CD8-positive, alpha-beta memory T cell (primary cell): Measurements from ENCODE around the gene TBCD. TPM values are rescaled to one million over a fixed set of nuclear protein-coding genes. Genes with fewer than 3 reads are reported as not detected.

Experiments used
- CTCF ChIA-PET: fragments of 350-600 bp; sonication (Branson Sonifier 250); formaldehyde crosslinking; loops from one replicate; lab custom pipeline; 2021; ENCODE audit warnings: antibody characterized with exemption; lab: Charles Lee
- POLR2A ChIA-PET: fragments of 350-600 bp; sonication (Branson Sonifier 250); formaldehyde crosslinking; loops from one replicate; lab custom pipeline; 2021; ENCODE audit warnings: antibody characterized with exemption; lab: Charles Lee
- DNase-seq, 5 donors: peaks; one replicate each; pipeline versions ENCODE4 v3.0.0 to v3.0.0-alpha.2; 2020 to 2022; ENCODE audit warnings: mixed read lengths in 1 of 5
- H3K27ac ChIP-seq: one replicate; pipeline ENCODE4 v1.7.0; 2013; ENCODE audit warnings: low read depth, mild to moderate bottlenecking, low read length, moderate library complexity
- H3K27me3 ChIP-seq: 2 replicates; pipeline ENCODE4 v1.7.0; 2013; ENCODE audit warnings: low read length, mild to moderate bottlenecking; ENCODE audit not compliant: insufficient read depth, poor library complexity, severe bottlenecking
- H3K36me3 ChIP-seq: 2 replicates; pipeline ENCODE4 v1.7.0; 2013; ENCODE audit warnings: mild to moderate bottlenecking, low read length, moderate library complexity; ENCODE audit not compliant: insufficient read depth
- H3K4me1 ChIP-seq: 2 replicates; pipeline ENCODE4 v1.7.0; 2013; ENCODE audit warnings: mild to moderate bottlenecking, low read length, moderate library complexity; ENCODE audit not compliant: insufficient read depth
- H3K4me3 ChIP-seq: 2 replicates; pipeline ENCODE4 v1.7.0; 2013; ENCODE audit warnings: mild to moderate bottlenecking, low read length
- H3K9me3 ChIP-seq: 2 replicates; pipeline ENCODE4 v1.7.0; 2013; ENCODE audit warnings: mild to moderate bottlenecking, low read length
- H3K27ac Mint-ChIP-seq, 8 donors: one replicate each; pipeline ENCODE4 v1.8.0; 2020 to 2021; ENCODE audit warnings: mixed read lengths in 8 of 8, mild to moderate bottlenecking in 6 of 8, inconsistent platforms in 3 of 8, moderate library complexity in 3 of 8
- H3K27me3 Mint-ChIP-seq, 2 donors: one replicate each; pipeline ENCODE4 v1.8.0; 2020 to 2021; ENCODE audit warnings: mixed read lengths in 2 of 2, mild to moderate bottlenecking in 1 of 2, moderate library complexity in 1 of 2
- H3K36me3 Mint-ChIP-seq, 3 donors: one replicate each; pipeline ENCODE4 v1.8.0; 2020 to 2021; ENCODE audit warnings: mixed read lengths in 3 of 3, inconsistent platforms in 1 of 3, mild to moderate bottlenecking in 1 of 3
- H3K4me1 Mint-ChIP-seq, 3 donors: one replicate each; pipeline ENCODE4 v1.8.0; 2020 to 2021; ENCODE audit warnings: mixed read lengths in 3 of 3, inconsistent platforms in 1 of 3, mild to moderate bottlenecking in 1 of 3
- H3K4me3 Mint-ChIP-seq, 7 donors: one replicate each; pipeline ENCODE4 v1.8.0; 2020 to 2021; ENCODE audit warnings: mixed read lengths in 7 of 7, mild to moderate bottlenecking in 6 of 7, moderate library complexity in 4 of 7, inconsistent platforms in 2 of 7
- H3K9me3 Mint-ChIP-seq, 5 donors: one replicate each; pipeline ENCODE4 v1.8.0; 2020 to 2022; ENCODE audit warnings: mixed read lengths in 5 of 5, mild to moderate bottlenecking in 3 of 5, moderate library complexity in 2 of 5, inconsistent platforms in 1 of 5
- polyA plus RNA-seq: library from polyadenylated mRNA; unstranded; fragments of 300-500 nt; fragmentation: Illumina TruSeq; gene quantifications from one replicate; pipeline ENCODE4 v1.2.3, GENCODE V29; 2021
- total RNA-seq, 2 experiments: library from RNA; stranded (reverse); gene quantifications; one replicate each; pipeline ENCODE4 v1.2.3, GENCODE V29; 2021

TBCD gene
- total and polyA plus RNA-seq, 3 experiments from 2014 or later = 79.1 to 130 (median 83.7) TPM

DNA sequence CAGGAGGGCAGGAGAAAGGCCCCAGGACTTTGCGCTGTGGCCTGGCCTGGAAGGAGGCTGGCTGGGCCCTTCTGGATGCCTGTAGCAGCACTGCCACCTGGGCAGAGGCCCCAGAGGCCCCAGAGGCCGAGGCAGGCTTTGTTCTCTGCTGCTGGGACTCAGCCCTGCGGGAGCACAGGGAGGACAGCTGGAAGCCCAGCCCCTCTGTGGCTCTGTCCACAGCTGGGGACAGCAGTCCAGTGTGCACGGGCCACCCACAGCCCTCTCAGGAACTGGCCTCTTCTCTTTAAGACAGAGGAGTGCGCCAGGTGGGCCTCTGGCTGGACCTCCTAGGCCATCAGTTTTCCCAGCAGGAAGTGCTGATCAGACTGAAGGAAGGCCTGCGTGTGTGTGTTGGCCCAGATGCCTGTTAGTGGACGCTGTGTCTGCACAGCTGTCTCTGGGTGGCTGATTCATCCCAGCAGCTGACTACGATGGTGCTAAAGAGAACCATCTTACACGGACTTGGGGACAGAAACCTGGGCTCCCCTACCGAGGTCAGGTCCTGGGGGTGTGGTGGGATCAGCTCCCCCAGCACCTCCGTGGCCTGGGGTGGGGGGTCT, 114.8 kb downstream of the TBCD start:
- Mint-ChIP-seq H3K27me3 (no peaks in the 10 kb centered on the region), H3K27ac (peak overlapping the region in 7 of 8 donors; percentile 17 to 93 (median 70)), H3K4me1 (peaks cover 46 to 69% (median 63%) of the 10 kb centered on the region in 3 donors), H3K9me3 (no peaks in the 10 kb centered on the region), H3K36me3 (peaks cover 0 to 22% (median 3%) of the 10 kb centered on the region in 3 donors), H3K4me3 (peak overlapping the region in 1 of 7 donors; percentile 70)
- Histone ChIP-seq H3K4me1 (peaks cover 60% of the 10 kb centered on the region), H3K36me3 (peaks cover 12% of the 10 kb centered on the region), H3K4me3 (no peak overlapping the region), H3K27ac (peak overlapping the region; percentile 2), H3K27me3 (no peaks in the 10 kb centered on the region), H3K9me3 (no peaks in the 10 kb centered on the region)
- ChIA-PET POLR2A (no interaction called here), CTCF (interaction anchor here (1.4 kb wide), 1 partner anchor 85 kb away, joined by 4 read pairs; no protein-coding TSS in a partner anchor)
- no peak for DNase-seq

DNA sequence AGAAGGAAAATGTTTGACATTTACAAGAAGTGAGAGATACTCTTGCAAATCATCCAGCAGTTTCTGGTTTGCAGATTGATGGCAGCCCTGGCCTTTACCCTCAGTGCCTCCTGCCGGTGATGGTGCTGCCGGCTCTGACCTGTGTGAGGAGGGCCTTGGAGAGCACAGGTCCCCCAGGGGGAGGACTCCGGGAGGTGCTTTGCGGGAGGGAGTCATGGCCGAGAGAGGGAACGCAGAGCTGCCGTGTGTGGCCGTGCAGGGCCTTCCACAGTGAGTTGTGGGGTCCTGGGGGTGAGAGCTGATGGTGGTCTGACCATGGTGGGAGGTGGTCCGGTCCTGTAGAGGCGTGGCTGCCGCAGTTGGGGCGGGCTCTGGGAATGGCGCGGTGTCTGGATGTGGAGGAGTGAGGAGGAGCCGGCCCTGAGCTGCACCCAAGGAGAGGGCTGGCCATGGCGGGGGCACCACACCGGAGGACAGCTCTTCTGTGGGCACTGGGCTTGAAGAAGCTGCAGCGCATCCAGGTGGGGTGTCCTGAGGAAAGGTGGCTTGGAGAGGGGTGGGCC, 116.0 kb downstream of the TBCD start:
- no peaks in the 10 kb centered on the region for H3K27me3 Mint-ChIP-seq
- peaks cover 41 to 60% (median 54%) of the 10 kb centered on the region in 3 donors for H3K4me1 Mint-ChIP-seq
- Histone ChIP-seq H3K36me3 (peaks cover 12% of the 10 kb centered on the region), H3K4me3 (no peak overlapping the region), H3K9me3 (no peaks in the 10 kb centered on the region), H3K27ac (no peak overlapping the region), H3K27me3 (no peaks in the 10 kb centered on the region), H3K4me1 (peaks cover 51% of the 10 kb centered on the region)
- no peak overlapping the region for H3K4me3 Mint-ChIP-seq
- peaks cover 0 to 31% (median 3%) of the 10 kb centered on the region in 3 donors for H3K36me3 Mint-ChIP-seq
- H3K9me3 Mint-ChIP-seq = no peaks in the 10 kb centered on the region
- H3K27ac Mint-ChIP-seq = peak overlapping the region in 7 of 8 donors; percentile 12 to 95 (median 34)
- ChIA-PET CTCF (no interaction called here), POLR2A (no interaction called here)
- DNase-seq = no peak

DNA sequence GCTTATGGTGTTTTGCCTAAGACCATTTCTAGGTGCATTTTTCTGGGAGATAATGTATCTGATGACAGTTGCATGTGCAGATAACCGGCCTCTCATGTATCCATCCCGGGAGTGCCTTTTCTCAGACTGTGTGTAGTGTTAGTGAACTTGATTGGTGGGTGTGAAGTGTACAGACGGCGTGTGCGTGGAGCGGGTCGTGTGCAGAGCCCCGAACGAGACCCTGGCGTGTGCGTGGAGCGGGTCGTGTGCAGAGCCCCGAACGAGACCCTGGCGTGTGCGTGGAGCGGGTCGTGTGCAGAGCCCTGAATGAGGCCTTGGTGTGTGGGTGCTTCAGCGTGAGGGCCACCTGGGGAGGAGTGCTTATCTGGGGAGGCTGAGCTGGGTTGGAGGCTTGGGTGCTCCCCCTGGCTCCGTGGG, 116.9 kb downstream of the TBCD start:
- Histone ChIP-seq H3K27me3 (no peaks in the 10 kb centered on the region), H3K36me3 (peaks cover 12% of the 10 kb centered on the region), H3K4me1 (peaks cover 43% of the 10 kb centered on the region), H3K27ac (no peak overlapping the region), H3K9me3 (no peaks in the 10 kb centered on the region), H3K4me3 (no peak overlapping the region)
- no peaks in the 10 kb centered on the region for H3K27me3 Mint-ChIP-seq
- no peak for DNase-seq
- H3K27ac Mint-ChIP-seq = peak overlapping the region in 4 of 8 donors; percentile 57 to 79 (median 62)
- ChIA-PET CTCF (interaction anchor here (1.6 kb wide), 1 partner anchor 16 kb away, joined by 4 read pairs; no protein-coding TSS in a partner anchor), POLR2A (no interaction called here)
- no peak overlapping the region for H3K4me3 Mint-ChIP-seq
- peaks cover 0 to 39% (median 3%) of the 10 kb centered on the region in 3 donors for H3K36me3 Mint-ChIP-seq
- H3K9me3 Mint-ChIP-seq = no peaks in the 10 kb centered on the region
- peaks cover 32 to 56% (median 45%) of the 10 kb centered on the region in 3 donors for H3K4me1 Mint-ChIP-seq

DNA sequence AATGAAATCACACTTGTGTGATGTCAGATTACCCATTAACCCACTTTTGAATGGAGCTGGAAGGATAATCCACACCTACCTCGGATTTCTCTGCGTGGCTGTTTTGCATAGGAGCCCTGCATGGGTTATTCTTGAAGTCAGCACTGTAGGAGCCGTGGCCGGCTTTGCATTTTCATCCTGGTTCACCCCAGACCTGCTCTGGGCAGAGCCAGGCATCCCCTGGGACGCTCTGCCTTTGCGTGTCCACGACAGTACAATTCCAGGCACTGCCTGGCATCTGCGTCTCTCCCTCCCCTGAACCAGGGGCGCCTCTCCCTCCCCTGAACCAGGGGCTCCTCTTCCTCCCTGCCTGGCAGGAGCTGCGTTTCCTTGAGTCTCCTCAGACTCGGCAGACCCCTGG, 117.7 kb downstream of the TBCD start:
- Histone ChIP-seq H3K4me3 (no peak overlapping the region), H3K36me3 (peaks cover 12% of the 10 kb centered on the region), H3K9me3 (no peaks in the 10 kb centered on the region), H3K4me1 (peaks cover 37% of the 10 kb centered on the region), H3K27me3 (no peaks in the 10 kb centered on the region), H3K27ac (no peak overlapping the region)
- H3K27ac Mint-ChIP-seq = peak overlapping the region in 1 of 8 donors; percentile 79
- ChIA-PET CTCF (interaction anchor here (1.6 kb wide), 1 partner anchor 16 kb away, joined by 4 read pairs; no protein-coding TSS in a partner anchor), POLR2A (no interaction called here)
- no peaks in the 10 kb centered on the region for H3K27me3 Mint-ChIP-seq
- H3K36me3 Mint-ChIP-seq = peaks cover 0 to 39% (median 3%) of the 10 kb centered on the region in 3 donors
- H3K9me3 Mint-ChIP-seq = no peaks in the 10 kb centered on the region
- H3K4me1 Mint-ChIP-seq = peaks cover 24 to 48% (median 37%) of the 10 kb centered on the region in 3 donors
- DNase-seq = no peak
- no peak overlapping the region for H3K4me3 Mint-ChIP-seq

DNA sequence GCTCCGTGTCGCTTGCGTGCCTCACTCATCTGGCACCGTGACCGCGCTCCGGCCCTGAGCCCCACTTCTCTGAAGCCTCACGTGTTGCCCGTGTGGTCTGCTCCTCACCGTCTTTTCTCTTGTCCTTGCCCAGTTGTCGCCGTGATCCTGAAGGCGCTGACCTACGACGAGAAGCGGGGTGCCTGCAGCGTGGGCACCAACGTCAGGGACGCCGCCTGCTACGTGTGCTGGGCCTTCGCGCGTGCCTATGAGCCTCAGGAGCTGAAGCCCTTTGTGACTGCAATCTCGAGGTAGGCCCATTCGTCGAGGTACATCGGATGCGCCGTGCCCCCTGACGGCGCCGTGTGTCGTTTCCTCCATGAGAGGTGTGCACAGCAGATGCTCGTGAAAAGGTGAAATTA, 118.2 kb downstream of the TBCD start:
- Mint-ChIP-seq H3K36me3 (peaks cover 0 to 44% (median 3%) of the 10 kb centered on the region in 3 donors), H3K4me3 (no peak overlapping the region), H3K27me3 (no peaks in the 10 kb centered on the region), H3K27ac (peak overlapping the region in 1 of 8 donors; percentile 47), H3K4me1 (peaks cover 20 to 43% (median 38%) of the 10 kb centered on the region in 3 donors), H3K9me3 (no peaks in the 10 kb centered on the region)
- POLR2A ChIA-PET = no interaction called here
- Histone ChIP-seq H3K27ac (no peak overlapping the region), H3K9me3 (no peaks in the 10 kb centered on the region), H3K27me3 (no peaks in the 10 kb centered on the region), H3K4me3 (no peak overlapping the region), H3K4me1 (peaks cover 31% of the 10 kb centered on the region), H3K36me3 (peaks cover 12% of the 10 kb centered on the region)
- no peak for DNase-seq
- CTCF ChIA-PET = interaction anchor here (1.6 kb wide), 1 partner anchor 15 kb away, joined by 4 read pairs; no protein-coding TSS in a partner anchor

DNA sequence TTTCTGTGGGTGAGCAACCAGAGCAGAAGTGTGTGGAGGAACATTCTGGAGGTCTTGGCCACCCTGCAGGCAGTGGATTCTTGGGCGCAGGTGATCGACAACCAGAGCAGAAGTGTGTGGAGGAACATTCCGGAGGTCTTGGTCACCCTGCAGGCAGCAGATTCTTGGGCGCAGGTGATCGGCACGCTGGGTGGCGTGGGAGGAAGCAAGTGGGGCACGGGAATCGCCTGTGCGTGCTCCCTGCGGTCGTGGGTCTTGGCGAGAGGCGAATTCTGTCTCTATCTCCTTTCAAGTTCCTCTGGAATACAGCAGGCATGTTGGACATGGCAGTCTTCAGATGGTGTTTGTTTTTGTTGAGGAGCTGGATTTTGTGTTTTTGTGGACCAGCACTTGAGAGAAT, 118.7 kb downstream of the TBCD start:
- H3K36me3 ChIP-seq = peaks cover 12% of the 10 kb centered on the region
- no peaks in the 10 kb centered on the region for H3K9me3 ChIP-seq
- Mint-ChIP-seq H3K4me3 (no peak overlapping the region), H3K27ac (peak overlapping the region in 3 of 8 donors; percentile 42 to 71 (median 45)), H3K36me3 (peaks cover 0 to 47% (median 3%) of the 10 kb centered on the region in 3 donors), H3K9me3 (no peaks in the 10 kb centered on the region), H3K4me1 (peaks cover 16 to 38% (median 35%) of the 10 kb centered on the region in 3 donors), H3K27me3 (no peaks in the 10 kb centered on the region)
- H3K27me3 ChIP-seq = no peaks in the 10 kb centered on the region
- DNase-seq = no peak
- peaks cover 27% of the 10 kb centered on the region for H3K4me1 ChIP-seq
- no peak overlapping the region for H3K4me3 ChIP-seq
- no peak overlapping the region for H3K27ac ChIP-seq
- CTCF ChIA-PET = interaction anchor here (1.0 kb wide), 1 partner anchor 15 kb away, joined by 3 read pairs; no protein-coding TSS in a partner anchor
- POLR2A ChIA-PET = no interaction called here

DNA sequence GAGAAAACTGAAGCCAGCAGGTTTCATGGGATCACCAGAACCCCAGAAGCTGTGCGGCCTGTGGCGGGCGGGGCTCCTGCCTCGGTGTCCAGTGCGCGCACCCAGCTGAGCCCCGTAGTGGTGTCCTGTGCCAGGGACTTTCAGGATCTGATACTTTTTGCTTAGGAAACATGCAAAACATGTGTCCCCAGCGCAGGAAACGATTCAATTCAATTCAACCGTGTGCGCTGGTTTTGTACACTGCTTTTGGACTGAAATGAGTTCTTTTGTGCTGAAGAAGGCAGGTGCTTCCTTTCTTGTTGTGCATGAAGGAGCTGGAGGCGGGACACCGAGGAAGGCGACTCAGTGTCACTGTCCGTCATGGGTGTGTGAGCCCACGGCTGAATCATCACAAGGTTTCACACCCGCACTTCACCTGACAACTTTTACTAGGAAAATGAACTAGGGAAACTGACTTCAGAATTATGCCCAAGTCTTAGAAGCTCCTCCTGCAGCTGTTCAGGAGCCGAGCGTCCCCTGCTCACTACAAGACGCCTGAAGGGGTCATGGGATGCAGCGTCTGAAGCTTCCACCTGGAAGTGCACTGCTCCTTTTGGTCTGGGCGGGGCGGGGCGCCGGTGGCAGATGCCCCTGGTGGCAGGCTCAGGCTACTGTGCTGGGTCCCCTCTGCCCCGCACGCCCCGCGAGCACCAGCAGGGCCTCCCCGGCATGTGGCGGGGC, 119.4 kb downstream of the TBCD start:
- no peak for DNase-seq
- Mint-ChIP-seq H3K36me3 (peaks cover 0 to 50% (median 3%) of the 10 kb centered on the region in 3 donors), H3K9me3 (no peaks in the 10 kb centered on the region), H3K4me1 (peaks cover 9 to 32% (median 28%) of the 10 kb centered on the region in 3 donors), H3K4me3 (no peak overlapping the region), H3K27ac (no peak overlapping the region), H3K27me3 (no peaks in the 10 kb centered on the region)
- Histone ChIP-seq H3K27me3 (no peaks in the 10 kb centered on the region), H3K9me3 (no peaks in the 10 kb centered on the region), H3K4me3 (no peak overlapping the region), H3K4me1 (peaks cover 20% of the 10 kb centered on the region), H3K36me3 (peaks cover 12% of the 10 kb centered on the region), H3K27ac (no peak overlapping the region)
- POLR2A ChIA-PET = no interaction called here
- CTCF ChIA-PET = interaction anchor here (1.0 kb wide), 1 partner anchor 14 kb away, joined by 3 read pairs; no protein-coding TSS in a partner anchor
